ENCODE data around the gene STIP1. TPM values are rescaled to one million over a fixed set of nuclear protein-coding genes. Genes with fewer than 3 reads are reported as not detected.

Gene STIP1
- total and polyA plus RNA-seq, 2 donors (not counting 1 experiment from before 2014, with no cell fraction given): 49.8 to 78.7 TPM

DNA sequence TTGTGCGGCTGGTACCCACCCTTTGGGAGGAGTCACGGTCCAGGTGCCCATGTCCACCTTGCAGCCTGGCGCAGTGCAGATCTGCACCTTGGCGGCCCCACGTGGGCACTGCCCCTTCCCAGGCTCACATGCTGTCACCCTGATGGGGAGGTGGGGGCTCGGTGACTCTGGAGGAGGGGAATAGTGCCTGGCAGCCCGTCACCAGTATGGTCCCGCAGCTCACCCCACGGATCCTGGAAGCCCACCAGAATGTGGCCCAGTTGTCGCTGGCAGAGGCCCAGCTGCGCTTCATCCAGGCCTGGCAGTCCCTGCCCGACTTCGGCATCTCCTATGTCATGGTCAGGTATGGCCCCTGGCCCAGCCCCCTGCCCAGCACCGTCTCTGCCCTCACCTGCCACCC, 34.8 kb downstream of the STIP1 start:
- H3K9me3 ChIP-seq (ENCODE audit: control extremely low read depth in 1 of 3, control insufficient read depth in 2 of 3, insufficient read depth in 1 of 3, low read length in 2 of 3): no peaks in the 10 kb centered on the region
- H2AFZ ChIP-seq (ENCODE audit: insufficient read depth, low read depth, low read length, poor library complexity, severe bottlenecking): no peak overlapping the region
- H3K36me3 ChIP-seq (replicated peaks in 1 of 2; ENCODE audit: control extremely low read depth in 1 of 2, control insufficient read depth in 1 of 2, extremely low read depth in 1 of 2, insufficient read depth in 2 of 2, low read length in 1 of 2): peaks cover 0 to 56% of the 10 kb centered on the region in 2 experiments
- no peak for ATAC-seq (ENCODE audit: low read depth)
- H3K4me1 Mint-ChIP-seq: peaks cover 15% of the 10 kb centered on the region
- H3K27me3 Mint-ChIP-seq: no peaks in the 10 kb centered on the region
- peaks cover 30% of the 10 kb centered on the region for H3K79me2 ChIP-seq (ENCODE audit: control insufficient read depth, insufficient read depth, low read length)
- no peak overlapping the region for H3K9ac ChIP-seq (ENCODE audit: low read length)
- no peaks in the 10 kb centered on the region for H3K27me3 ChIP-seq (replicated peaks in 1 of 4; ENCODE audit: control extremely low read depth in 1 of 4, control insufficient read depth in 3 of 4, insufficient read depth in 4 of 4, low read length in 3 of 4)
- peaks cover 30% of the 10 kb centered on the region for H4K20me1 ChIP-seq (ENCODE audit: control insufficient read depth, insufficient read depth, low read length, poor library complexity, severe bottlenecking)
- H3K4me1 ChIP-seq (ENCODE audit: control insufficient read depth in 2 of 2, insufficient read depth in 2 of 2, low read length in 2 of 2): peaks cover 8 to 13% of the 10 kb centered on the region in 2 donors
- H3K4me3 ChIP-seq (ENCODE audit: control extremely low read depth in 1 of 5, extremely low read depth in 1 of 5, insufficient read depth in 1 of 5, low read depth in 2 of 5, low read length in 4 of 5): no peak overlapping the region
- H3K27ac Mint-ChIP-seq: no peak overlapping the region
- ChIA-PET CTCF (interaction anchor here (1.0 kb wide), 1 partner anchor 30 kb away, joined by 3 read pairs; the partner anchor contains the start of gene PLCB3), POLR2A (no interaction called here)
- intact Hi-C loops (cut with micrococcal nuclease): no loop called here
- no peak overlapping the region for H3K4me3 Mint-ChIP-seq
- no peaks in the 10 kb centered on the region for H3K9me3 Mint-ChIP-seq (ENCODE audit: insufficient read depth)
- H3K4me2 ChIP-seq (replicated peaks; ENCODE audit: low read depth, low read length, poor library complexity, severe bottlenecking): no peak overlapping the region
- H3K27ac ChIP-seq (ENCODE audit: low read length in 2 of 2): no peak overlapping the region
- 97% methylated on average over 14 of the region's 14 CpGs for WGBS (ENCODE audit: insufficient coverage)
- DNase-seq: no peak
- TF ChIP-seq EZH2 (IDR thresholded peaks at IDR 0.05; ENCODE audit: borderline replicate concordance, insufficient read depth, low read depth, low read length, poor library complexity, severe bottlenecking): no peak
- TF ChIP-seq, protein P1, sequence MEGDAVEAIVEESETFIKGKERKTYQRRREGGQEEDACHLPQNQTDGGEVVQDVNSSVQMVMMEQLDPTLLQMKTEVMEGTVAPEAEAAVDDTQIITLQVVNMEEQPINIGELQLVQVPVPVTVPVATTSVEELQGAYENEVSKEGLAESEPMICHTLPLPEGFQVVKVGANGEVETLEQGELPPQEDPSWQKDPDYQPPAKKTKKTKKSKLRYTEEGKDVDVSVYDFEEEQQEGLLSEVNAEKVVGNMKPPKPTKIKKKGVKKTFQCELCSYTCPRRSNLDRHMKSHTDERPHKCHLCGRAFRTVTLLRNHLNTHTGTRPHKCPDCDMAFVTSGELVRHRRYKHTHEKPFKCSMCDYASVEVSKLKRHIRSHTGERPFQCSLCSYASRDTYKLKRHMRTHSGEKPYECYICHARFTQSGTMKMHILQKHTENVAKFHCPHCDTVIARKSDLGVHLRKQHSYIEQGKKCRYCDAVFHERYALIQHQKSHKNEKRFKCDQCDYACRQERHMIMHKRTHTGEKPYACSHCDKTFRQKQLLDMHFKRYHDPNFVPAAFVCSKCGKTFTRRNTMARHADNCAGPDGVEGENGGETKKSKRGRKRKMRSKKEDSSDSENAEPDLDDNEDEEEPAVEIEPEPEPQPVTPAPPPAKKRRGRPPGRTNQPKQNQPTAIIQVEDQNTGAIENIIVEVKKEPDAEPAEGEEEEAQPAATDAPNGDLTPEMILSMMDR (IDR thresholded peaks at IDR 0.05): no peak

DNA sequence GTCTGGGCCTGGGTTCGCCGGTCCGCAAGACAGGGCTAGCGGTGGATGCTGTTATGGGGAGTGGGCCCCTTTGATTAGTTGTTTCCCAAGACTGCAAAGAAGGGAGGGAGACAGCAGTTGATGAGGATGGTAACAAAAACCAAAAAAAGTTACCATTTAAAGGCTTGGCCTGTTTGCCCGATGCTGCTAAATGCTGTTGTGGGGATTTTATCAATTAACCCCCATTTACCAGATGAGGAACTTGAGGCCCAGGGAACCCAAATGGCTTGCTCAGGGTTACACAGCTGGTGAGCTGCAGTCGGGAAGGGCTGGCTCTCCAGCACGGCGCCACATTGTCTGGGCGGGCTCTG, 36.7 kb downstream of the STIP1 start:
- no peak overlapping the region for H3K27ac Mint-ChIP-seq
- no peaks in the 10 kb centered on the region for H3K27me3 Mint-ChIP-seq
- H2AFZ ChIP-seq (ENCODE audit: insufficient read depth, low read depth, low read length, poor library complexity, severe bottlenecking): no peak overlapping the region
- WGBS (ENCODE audit: insufficient coverage): 91% methylated on average over 9 of the region's 9 CpGs
- no peak overlapping the region for H3K4me3 ChIP-seq (ENCODE audit: control extremely low read depth in 1 of 5, extremely low read depth in 1 of 5, insufficient read depth in 1 of 5, low read depth in 2 of 5, low read length in 4 of 5)
- H3K79me2 ChIP-seq (ENCODE audit: control insufficient read depth, insufficient read depth, low read length): peaks cover 40% of the 10 kb centered on the region
- H4K20me1 ChIP-seq (ENCODE audit: control insufficient read depth, insufficient read depth, low read length, poor library complexity, severe bottlenecking): peaks cover 30% of the 10 kb centered on the region
- ATAC-seq (ENCODE audit: low read depth) (no peak), DNase-seq (no peak)
- H3K4me3 Mint-ChIP-seq: no peak overlapping the region
- CTCF ChIA-PET: interaction anchor here (1.0 to 5.2 kb wide), 2 partner anchors 16 to 33 kb away, joined by 3 to 70 read pairs; partner anchors contain the start of gene FERMT3
- no peaks in the 10 kb centered on the region for H3K9me3 Mint-ChIP-seq (ENCODE audit: insufficient read depth)
- intact Hi-C loops (cut with micrococcal nuclease): no loop called here
- H3K9me3 ChIP-seq (ENCODE audit: control extremely low read depth in 1 of 3, control insufficient read depth in 2 of 3, insufficient read depth in 1 of 3, low read length in 2 of 3): no peaks in the 10 kb centered on the region
- H3K9ac ChIP-seq (ENCODE audit: low read length): no peak overlapping the region
- peaks cover 16 to 27% of the 10 kb centered on the region in 2 donors for H3K4me1 ChIP-seq (ENCODE audit: control insufficient read depth in 2 of 2, insufficient read depth in 2 of 2, low read length in 2 of 2)
- H3K4me2 ChIP-seq (replicated peaks; ENCODE audit: low read depth, low read length, poor library complexity, severe bottlenecking): no peak overlapping the region
- no peak overlapping the region for H3K27ac ChIP-seq (ENCODE audit: low read length in 2 of 2)
- peaks cover 0 to 52% of the 10 kb centered on the region in 2 experiments for H3K36me3 ChIP-seq (replicated peaks in 1 of 2; ENCODE audit: control extremely low read depth in 1 of 2, control insufficient read depth in 1 of 2, extremely low read depth in 1 of 2, insufficient read depth in 2 of 2, low read length in 1 of 2)
- H3K27me3 ChIP-seq (replicated peaks in 1 of 4; ENCODE audit: control extremely low read depth in 1 of 4, control insufficient read depth in 3 of 4, insufficient read depth in 4 of 4, low read length in 3 of 4): no peaks in the 10 kb centered on the region
- TF ChIP-seq, protein P1 (IDR thresholded peaks at IDR 0.05): no peak
- no peak for TF ChIP-seq EZH2 (IDR thresholded peaks at IDR 0.05; ENCODE audit: borderline replicate concordance, insufficient read depth, low read depth, low read length, poor library complexity, severe bottlenecking)
- peaks cover 23% of the 10 kb centered on the region for H3K4me1 Mint-ChIP-seq
- POLR2A ChIA-PET: interaction anchor here (0.8 to 6.3 kb wide), 4 partner anchors 10 to 27 kb away, joined by 3 to 78 read pairs (median 4); partner anchors contain the start of gene FERMT3
